Measurements from ENCODE around the gene PTX3. TPM values are rescaled to one million over a fixed set of nuclear protein-coding genes. Genes with fewer than 3 reads are reported as not detected.
A peak's percentile ranks its signal among the peaks of the same experiment; 100 is the strongest.

The PTX3 gene
- total RNA-seq, 1 experiment from 2014 or later = 0.59 TPM

DNA sequence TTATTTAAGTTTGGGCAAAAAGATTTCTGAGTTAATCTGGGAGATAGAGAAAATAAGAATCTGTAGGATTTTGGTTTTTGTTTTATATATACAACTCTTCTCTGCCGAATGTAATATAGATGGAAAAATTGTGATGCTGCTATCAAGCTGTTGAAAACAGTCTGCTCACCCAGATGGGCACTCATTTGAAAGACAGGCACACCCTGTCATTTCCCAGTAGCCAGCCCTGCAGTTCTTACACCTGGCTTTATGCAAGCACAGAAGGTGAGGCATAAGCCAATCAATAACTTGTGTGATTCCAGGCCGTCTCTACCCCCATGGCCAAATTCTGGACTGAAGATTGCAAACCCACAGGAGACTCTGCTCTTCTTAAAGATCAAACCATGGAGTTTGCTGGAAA, 27.1 kb upstream of the PTX3 start:
- no peak overlapping the region for H3K4me3 Mint-ChIP-seq
- DNase-seq (ENCODE audit: low spot score) (no peak), ATAC-seq (no peak)
- TF ChIP-seq HMGXB4 (CRISPR knock-in tag; IDR thresholded peaks at IDR 0.05) = no peak
- TF ChIP-seq STAT6 (CRISPR knock-in tag; conservative IDR thresholded peaks at IDR 0.05; ENCODE audit: low read depth) = no peak
- no peak for TF ChIP-seq CBFB (CRISPR knock-in tag; IDR thresholded peaks at IDR 0.05; ENCODE audit: low read depth)
- TF ChIP-seq, protein P1, sequence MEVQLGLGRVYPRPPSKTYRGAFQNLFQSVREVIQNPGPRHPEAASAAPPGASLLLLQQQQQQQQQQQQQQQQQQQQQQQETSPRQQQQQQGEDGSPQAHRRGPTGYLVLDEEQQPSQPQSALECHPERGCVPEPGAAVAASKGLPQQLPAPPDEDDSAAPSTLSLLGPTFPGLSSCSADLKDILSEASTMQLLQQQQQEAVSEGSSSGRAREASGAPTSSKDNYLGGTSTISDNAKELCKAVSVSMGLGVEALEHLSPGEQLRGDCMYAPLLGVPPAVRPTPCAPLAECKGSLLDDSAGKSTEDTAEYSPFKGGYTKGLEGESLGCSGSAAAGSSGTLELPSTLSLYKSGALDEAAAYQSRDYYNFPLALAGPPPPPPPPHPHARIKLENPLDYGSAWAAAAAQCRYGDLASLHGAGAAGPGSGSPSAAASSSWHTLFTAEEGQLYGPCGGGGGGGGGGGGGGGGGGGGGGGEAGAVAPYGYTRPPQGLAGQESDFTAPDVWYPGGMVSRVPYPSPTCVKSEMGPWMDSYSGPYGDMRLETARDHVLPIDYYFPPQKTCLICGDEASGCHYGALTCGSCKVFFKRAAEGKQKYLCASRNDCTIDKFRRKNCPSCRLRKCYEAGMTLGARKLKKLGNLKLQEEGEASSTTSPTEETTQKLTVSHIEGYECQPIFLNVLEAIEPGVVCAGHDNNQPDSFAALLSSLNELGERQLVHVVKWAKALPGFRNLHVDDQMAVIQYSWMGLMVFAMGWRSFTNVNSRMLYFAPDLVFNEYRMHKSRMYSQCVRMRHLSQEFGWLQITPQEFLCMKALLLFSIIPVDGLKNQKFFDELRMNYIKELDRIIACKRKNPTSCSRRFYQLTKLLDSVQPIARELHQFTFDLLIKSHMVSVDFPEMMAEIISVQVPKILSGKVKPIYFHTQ (CRISPR knock-in tag; IDR thresholded peaks at IDR 0.05) = no peak
- TF ChIP-seq, protein P2, sequence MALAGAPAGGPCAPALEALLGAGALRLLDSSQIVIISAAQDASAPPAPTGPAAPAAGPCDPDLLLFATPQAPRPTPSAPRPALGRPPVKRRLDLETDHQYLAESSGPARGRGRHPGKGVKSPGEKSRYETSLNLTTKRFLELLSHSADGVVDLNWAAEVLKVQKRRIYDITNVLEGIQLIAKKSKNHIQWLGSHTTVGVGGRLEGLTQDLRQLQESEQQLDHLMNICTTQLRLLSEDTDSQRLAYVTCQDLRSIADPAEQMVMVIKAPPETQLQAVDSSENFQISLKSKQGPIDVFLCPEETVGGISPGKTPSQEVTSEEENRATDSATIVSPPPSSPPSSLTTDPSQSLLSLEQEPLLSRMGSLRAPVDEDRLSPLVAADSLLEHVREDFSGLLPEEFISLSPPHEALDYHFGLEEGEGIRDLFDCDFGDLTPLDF (CRISPR knock-in tag; IDR thresholded peaks at IDR 0.05) = no peak
- TF ChIP-seq, protein P3, sequence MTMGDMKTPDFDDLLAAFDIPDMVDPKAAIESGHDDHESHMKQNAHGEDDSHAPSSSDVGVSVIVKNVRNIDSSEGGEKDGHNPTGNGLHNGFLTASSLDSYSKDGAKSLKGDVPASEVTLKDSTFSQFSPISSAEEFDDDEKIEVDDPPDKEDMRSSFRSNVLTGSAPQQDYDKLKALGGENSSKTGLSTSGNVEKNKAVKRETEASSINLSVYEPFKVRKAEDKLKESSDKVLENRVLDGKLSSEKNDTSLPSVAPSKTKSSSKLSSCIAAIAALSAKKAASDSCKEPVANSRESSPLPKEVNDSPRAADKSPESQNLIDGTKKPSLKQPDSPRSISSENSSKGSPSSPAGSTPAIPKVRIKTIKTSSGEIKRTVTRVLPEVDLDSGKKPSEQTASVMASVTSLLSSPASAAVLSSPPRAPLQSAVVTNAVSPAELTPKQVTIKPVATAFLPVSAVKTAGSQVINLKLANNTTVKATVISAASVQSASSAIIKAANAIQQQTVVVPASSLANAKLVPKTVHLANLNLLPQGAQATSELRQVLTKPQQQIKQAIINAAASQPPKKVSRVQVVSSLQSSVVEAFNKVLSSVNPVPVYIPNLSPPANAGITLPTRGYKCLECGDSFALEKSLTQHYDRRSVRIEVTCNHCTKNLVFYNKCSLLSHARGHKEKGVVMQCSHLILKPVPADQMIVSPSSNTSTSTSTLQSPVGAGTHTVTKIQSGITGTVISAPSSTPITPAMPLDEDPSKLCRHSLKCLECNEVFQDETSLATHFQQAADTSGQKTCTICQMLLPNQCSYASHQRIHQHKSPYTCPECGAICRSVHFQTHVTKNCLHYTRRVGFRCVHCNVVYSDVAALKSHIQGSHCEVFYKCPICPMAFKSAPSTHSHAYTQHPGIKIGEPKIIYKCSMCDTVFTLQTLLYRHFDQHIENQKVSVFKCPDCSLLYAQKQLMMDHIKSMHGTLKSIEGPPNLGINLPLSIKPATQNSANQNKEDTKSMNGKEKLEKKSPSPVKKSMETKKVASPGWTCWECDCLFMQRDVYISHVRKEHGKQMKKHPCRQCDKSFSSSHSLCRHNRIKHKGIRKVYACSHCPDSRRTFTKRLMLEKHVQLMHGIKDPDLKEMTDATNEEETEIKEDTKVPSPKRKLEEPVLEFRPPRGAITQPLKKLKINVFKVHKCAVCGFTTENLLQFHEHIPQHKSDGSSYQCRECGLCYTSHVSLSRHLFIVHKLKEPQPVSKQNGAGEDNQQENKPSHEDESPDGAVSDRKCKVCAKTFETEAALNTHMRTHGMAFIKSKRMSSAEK (CRISPR knock-in tag; IDR thresholded peaks at IDR 0.05; ENCODE audit: borderline replicate concordance) = no peak
- ChIA-PET POLR2A (no interaction called here), CTCF (no interaction called here)
- no peak overlapping the region for H3K27ac Mint-ChIP-seq
- H3K4me1 Mint-ChIP-seq = peaks cover 25% of the 10 kb centered on the region
- no peaks in the 10 kb centered on the region for H3K9me3 Mint-ChIP-seq
- H3K27me3 Mint-ChIP-seq (ENCODE audit: low read depth) = no peaks in the 10 kb centered on the region
- H3K36me3 Mint-ChIP-seq = 0 out of 2 replicates have a peak, but pooled peaks cover 5% of the 10 kb centered on the region

- Mint-ChIP-seq H3K27me3 (ENCODE audit: low read depth) (no peaks in the 10 kb centered on the region), H3K27ac (peak overlapping the region; percentile 42; the same call in 1 of the 2 replicates), H3K9me3 (no peaks in the 10 kb centered on the region), H3K36me3 (0 out of 2 replicates have a peak, but pooled peaks cover 5% of the 10 kb centered on the region), H3K4me3 (no peak overlapping the region), H3K4me1 (peaks cover 12% of the 10 kb centered on the region)
- ATAC-seq = no peak
- POLR2A ChIA-PET = no interaction called here
- no peak for DNase-seq (ENCODE audit: low spot score)
- CTCF ChIA-PET = no interaction called here
- no peak for TF ChIP-seq FOXP1 (CRISPR knock-in tag; IDR thresholded peaks at IDR 0.05; ENCODE audit: borderline replicate concordance)
- TF ChIP-seq OVOL2 (CRISPR knock-in tag; IDR thresholded peaks at IDR 0.05; ENCODE audit: borderline replicate concordance) = no peak
- TF ChIP-seq SMAD3 (CRISPR knock-in tag; IDR thresholded peaks at IDR 0.05; ENCODE audit: borderline replicate concordance) = no peak
- no peak for TF ChIP-seq FOXP4 (CRISPR knock-in tag; IDR thresholded peaks at IDR 0.05)
- TF ChIP-seq, protein P4, sequence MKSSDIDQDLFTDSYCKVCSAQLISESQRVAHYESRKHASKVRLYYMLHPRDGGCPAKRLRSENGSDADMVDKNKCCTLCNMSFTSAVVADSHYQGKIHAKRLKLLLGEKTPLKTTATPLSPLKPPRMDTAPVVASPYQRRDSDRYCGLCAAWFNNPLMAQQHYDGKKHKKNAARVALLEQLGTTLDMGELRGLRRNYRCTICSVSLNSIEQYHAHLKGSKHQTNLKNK (CRISPR knock-in tag; IDR thresholded peaks at IDR 0.05) = no peak
- no peak for TF ChIP-seq ZNF317 (CRISPR knock-in tag; IDR thresholded peaks at IDR 0.05; ENCODE audit: borderline replicate concordance, low read depth)
- TF ChIP-seq, protein P5, sequence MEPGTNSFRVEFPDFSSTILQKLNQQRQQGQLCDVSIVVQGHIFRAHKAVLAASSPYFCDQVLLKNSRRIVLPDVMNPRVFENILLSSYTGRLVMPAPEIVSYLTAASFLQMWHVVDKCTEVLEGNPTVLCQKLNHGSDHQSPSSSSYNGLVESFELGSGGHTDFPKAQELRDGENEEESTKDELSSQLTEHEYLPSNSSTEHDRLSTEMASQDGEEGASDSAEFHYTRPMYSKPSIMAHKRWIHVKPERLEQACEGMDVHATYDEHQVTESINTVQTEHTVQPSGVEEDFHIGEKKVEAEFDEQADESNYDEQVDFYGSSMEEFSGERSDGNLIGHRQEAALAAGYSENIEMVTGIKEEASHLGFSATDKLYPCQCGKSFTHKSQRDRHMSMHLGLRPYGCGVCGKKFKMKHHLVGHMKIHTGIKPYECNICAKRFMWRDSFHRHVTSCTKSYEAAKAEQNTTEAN (CRISPR knock-in tag; IDR thresholded peaks at IDR 0.05) = no peak
- TF ChIP-seq SOX15 (CRISPR knock-in tag; IDR thresholded peaks at IDR 0.05) = no peak
- no peak for TF ChIP-seq NR2C2 (CRISPR knock-in tag; IDR thresholded peaks at IDR 0.05)
- no peak for TF ChIP-seq CREB1 (CRISPR knock-in tag; IDR thresholded peaks at IDR 0.05)
Observed at GRCh38 chr3:157410945-157411344, 25.7 kb upstream of the PTX3 start.
